CD4-positive, alpha-beta T cell treated with Interleukin-2 at 100 ng/mL for 4 hours (primary cell): Measurements from ENCODE around the gene SMIM34.
"Not testable (repeated sequence)": the region's sequence is repeated elsewhere in the genome, so short reads cannot be mapped to it uniquely, and the experiment has no call there.

Source experiments
- DNase-seq: peaks from one replicate; pipeline ENCODE4 v3.0.0-alpha.2; 2020; ENCODE audit warnings: low spot score

The SMIM34 gene

GRCh38 chr21:34423805-34424204 is at the start of gene SMIM34:
Gene SMIM34, minus strand, starts transcription at chr21:34423951. Its CDS starts 112 bp downstream, at chr21:34423839.
- DNase-seq, result not testable (repeated sequence)

DNA sequence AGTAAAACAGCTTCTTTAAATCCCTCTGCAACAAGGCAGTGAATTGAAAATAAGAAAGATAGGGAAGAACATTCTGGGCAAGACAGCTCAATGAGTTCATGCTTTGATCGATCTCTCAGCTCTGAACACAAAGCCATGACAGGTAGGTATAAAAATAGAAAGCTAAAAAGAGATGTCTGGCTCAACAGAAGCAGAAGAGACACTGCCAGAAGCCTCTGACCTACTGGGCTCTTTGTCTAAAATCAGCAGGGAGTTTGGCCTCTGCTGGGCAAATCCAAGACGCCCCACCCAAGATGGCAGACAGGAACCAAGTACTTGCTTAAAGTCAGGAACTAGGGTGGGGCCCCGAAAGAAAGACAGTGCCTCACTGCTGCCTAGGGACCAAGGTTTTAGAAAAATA is 43.6 kb upstream of the SMIM34 start:
- DNase-seq, result not testable (repeated sequence)

- DNase-seq, result not testable (repeated sequence)
Observed at GRCh38 chr21:34459426-34459825, 35.7 kb upstream of the SMIM34 start.

- not testable (repeated sequence) for DNase-seq
Observed at GRCh38 chr21:34458266-34458665, 34.5 kb upstream of the SMIM34 start.

- not testable (repeated sequence) for DNase-seq
Observed at GRCh38 chr21:34456180-34456579, 32.4 kb upstream of the SMIM34 start.

- DNase-seq, result not testable (repeated sequence)
Observed at GRCh38 chr21:34455628-34456027, 31.9 kb upstream of the SMIM34 start.

GRCh38 chr21:34447018-34447417 is 23.3 kb upstream of the SMIM34 start:
- DNase-seq, result not testable (repeated sequence)

DNA sequence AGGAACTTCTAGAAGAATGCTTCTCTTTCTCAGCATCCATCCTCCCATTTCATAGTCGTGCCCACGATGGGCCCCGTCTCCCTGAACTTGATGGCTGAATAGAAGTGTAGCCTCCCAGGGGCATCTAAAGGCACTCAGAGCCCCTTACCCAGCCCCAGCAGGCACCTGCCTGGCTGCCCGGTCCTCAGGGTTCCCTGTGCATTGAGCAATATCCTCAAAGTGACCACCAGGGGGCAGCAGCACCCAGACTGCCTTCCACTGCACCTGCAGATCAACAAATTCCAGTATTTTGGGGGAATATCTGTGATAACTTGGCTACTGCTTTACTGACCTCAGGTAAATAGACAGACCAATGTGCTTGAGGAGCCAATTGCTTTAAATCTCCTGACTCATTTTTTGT is 19.7 kb upstream of the SMIM34 start:
- not testable (repeated sequence) for DNase-seq

- DNase-seq, result not testable (repeated sequence)
Observed at GRCh38 chr21:34429710-34430109, 6.0 kb upstream of the SMIM34 start.

GRCh38 chr21:34428441-34428840 is 4.7 kb upstream of the SMIM34 start:
- not testable (repeated sequence) for DNase-seq

DNA sequence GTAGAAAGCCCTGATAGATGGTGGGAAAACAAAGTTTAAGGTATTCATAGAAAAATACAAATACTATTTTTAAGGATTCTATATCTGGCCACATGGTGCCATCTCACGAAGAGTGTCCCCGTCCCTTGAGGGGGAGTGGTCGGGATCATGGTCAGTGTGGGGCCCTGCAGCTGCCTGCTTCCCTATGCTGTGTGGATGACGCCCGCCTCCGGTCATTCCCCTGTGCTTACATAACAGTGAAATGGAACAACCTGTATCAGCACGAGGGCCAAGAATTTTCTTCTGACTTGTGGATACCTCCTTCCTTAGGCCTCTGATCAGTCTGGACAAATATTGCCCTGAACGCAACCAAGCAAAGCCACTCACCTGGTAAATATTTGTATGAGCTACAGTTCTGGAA is 3.6 kb upstream of the SMIM34 start:
- DNase-seq, result not testable (repeated sequence)

DNA sequence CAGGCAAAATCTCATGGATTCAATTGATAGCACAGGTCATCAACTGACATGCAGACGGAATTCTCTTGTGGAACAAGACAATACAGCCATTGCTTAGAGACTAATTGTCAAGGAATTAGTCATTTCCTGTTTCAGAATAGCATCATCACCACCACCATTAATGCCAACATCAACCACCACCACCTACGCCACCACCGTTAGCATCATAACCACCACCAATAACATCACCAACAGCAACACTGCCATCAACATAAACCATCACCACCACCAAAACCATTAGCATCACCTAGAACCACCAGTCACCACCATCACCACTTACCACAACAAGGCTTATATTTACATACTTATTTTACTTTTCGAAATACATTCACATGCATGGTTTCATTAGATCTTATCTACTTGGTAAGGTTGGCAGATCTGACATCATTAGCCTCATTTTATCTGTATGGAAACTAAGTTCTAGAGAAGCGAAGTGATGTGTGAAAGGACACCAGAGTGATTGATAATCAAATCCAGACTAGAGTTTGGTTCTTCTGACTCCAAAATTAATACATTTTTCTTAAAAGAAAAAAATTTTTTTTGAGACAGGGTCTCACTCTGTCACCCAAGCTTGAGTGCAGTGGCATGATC is 6.2 kb downstream of the SMIM34 start:
- DNase-seq, result not testable (repeated sequence)

DNA sequence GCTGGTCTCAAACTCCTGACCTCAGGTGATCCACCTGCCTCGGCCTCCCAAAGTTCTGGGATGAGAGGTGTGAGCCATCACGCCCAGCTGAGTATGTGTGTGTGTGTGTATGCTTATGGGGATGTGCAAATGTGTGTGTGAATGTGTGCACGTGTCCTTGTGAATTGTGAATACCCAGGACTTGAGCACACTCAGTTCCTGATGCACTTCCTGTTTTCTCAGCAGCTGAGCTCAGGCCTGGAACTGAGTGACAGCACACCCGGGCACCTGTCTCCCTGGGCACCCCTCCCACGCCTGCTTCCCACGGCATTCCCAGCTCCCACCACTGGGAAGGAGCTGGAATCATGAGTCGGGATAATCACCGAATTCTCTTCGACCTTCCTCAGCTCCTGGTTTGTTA is 16.5 kb downstream of the SMIM34 start:
- DNase-seq, result not testable (repeated sequence)

DNA sequence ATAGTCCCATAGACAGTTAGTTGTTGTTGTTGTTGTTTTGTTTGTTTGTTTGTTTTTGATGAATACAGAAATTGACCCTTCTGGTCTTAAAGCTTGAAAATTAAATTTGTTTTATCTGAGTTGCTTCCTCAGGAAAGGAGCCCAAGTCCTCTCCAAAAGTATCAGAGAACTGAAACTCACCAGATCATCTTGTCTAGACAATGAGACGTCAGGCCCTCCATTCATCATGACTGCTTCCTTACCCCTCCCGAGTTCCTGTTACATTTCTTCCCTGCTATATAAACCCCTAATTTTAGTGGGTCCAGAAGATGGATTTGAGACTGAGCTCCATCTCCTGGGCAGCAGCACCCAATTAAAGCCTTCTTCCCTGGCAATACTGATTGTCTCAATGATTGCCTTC is 17.1 kb downstream of the SMIM34 start:
- not testable (repeated sequence) for DNase-seq

DNA sequence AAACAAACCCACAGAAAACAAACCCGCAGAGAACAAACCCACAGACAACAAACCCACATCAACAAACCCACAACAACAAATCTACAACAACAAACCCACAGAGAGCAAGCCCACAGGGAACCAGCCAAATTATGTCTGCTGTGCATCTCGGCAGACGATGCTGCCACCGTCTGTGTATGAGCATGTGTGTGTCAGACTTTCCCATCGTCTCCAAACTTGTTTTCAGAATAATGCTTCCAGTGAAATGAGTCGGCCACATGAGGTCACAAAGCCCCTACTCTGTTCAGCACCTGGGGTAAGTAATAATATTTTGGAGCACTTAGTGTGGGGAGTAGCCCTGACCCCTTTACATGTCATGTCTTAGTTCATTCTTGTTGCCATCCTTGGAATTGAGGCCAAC is 17.6 kb downstream of the SMIM34 start:
- not testable (repeated sequence) for DNase-seq

DNA sequence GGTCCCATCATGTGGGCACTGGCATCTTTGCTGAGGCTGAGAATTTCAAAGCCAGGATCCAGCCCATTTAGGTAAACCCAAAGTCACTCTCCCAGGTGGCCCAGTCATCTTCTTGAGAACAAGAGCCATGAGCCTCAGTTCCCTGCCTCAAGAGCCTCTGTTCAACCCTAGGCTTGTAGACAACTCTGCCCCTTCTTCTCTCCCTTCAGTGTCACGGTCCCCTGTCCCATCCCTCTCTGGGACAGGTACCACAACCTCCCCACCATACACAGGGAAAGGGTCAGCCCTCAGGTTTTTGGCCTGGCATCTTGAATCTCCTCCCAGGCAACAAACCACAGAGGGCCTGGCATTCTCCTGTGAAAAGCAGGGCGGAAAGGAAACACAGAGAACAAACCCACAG is 18.1 kb downstream of the SMIM34 start:
- DNase-seq, result not testable (repeated sequence)

DNA sequence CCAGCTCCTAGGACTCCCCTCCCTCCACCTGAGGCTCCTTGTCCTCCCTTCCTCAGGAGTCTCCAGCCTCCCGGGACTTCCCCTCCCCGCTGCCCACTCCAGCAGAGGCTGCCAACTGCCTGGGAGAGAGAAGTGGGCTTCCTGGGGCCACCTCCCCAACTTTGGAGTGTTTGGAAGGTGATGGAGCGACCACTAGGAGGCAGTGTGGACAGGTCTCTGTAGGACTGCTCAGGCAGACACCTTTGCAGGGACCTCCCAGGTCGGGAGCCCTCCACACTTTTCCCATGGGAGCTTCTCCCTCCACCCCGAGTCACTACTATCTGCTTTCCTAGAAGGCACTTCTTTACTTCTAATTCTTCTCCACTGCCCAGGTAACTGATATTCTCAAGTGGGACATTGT is 19.0 kb downstream of the SMIM34 start:
- not testable (repeated sequence) for DNase-seq

DNA sequence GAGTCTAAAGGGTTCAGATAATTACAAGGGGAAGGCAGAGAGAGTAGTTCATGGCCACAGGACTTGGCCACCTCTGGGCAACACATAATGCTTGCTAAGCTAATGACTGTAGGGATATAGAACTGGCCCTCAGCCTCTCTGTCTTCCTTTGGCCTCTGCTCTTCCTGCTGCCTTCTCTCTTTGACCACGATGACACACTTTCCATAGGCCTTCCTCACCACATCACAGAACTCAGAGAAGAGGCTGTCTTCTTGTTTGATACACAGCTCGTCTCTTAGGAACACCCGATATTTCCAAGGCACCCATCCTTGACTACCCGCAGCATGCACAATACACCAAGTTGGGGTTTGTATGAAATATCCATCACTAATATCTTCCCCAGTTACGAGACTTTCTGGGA is 23.2 kb downstream of the SMIM34 start:
- DNase-seq, result not testable (repeated sequence)

- DNase-seq, result not testable (repeated sequence)
Observed at GRCh38 chr21:34383724-34384415, 39.9 kb downstream of the SMIM34 start.

DNA sequence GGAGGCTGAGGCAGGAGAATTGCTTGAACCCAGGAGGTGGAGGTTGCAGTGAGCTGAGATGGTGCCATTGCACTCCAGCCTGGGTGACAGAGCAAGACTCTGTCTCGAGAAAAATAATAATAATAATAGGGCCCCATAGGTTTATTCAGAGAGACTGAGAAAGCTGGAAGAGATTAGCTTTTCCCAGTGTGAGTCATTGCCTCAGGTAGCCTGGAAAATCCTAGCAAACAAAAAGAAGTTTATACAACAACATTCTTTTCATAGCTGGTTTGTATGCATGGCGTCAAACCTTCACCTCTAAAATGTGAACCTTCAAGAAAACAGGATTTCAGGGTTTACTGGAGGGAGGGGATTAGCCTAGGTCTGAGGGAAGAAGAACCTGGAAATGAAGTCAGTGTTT is 40.6 kb downstream of the SMIM34 start:
- not testable (repeated sequence) for DNase-seq

- DNase-seq, result not testable (repeated sequence)
Observed at GRCh38 chr21:34375619-34375972, 48.2 kb downstream of the SMIM34 start.

GRCh38 chr21:34374940-34375618 is 48.7 kb downstream of the SMIM34 start, which contains the start of gene SMIM11:
Gene SMIM11, plus strand, starts transcription at chr21:34375507. Its CDS starts 3,998 bp downstream, at chr21:34379505.
- not testable (repeated sequence) for DNase-seq

- not testable (repeated sequence) for DNase-seq
Observed at GRCh38 chr21:34374462-34374861, 49.3 kb downstream of the SMIM34 start.
